ENCODE results near the gene SETD6.

- no peak for TF ChIP-seq EZH2phosphoT487 (IDR thresholded peaks at IDR 0.05)
- TF ChIP-seq, protein P1, sequence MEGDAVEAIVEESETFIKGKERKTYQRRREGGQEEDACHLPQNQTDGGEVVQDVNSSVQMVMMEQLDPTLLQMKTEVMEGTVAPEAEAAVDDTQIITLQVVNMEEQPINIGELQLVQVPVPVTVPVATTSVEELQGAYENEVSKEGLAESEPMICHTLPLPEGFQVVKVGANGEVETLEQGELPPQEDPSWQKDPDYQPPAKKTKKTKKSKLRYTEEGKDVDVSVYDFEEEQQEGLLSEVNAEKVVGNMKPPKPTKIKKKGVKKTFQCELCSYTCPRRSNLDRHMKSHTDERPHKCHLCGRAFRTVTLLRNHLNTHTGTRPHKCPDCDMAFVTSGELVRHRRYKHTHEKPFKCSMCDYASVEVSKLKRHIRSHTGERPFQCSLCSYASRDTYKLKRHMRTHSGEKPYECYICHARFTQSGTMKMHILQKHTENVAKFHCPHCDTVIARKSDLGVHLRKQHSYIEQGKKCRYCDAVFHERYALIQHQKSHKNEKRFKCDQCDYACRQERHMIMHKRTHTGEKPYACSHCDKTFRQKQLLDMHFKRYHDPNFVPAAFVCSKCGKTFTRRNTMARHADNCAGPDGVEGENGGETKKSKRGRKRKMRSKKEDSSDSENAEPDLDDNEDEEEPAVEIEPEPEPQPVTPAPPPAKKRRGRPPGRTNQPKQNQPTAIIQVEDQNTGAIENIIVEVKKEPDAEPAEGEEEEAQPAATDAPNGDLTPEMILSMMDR (IDR thresholded peaks at IDR 0.05) = no peak
Observed at GRCh38 chr16:58563775-58564174, 48.5 kb downstream of the SETD6 start.
